Measurements from ENCODE around the gene FSTL4. TPM values are rescaled to one million over a fixed set of nuclear protein-coding genes. Genes with fewer than 3 reads are reported as not detected.

FSTL4 gene
- total RNA-seq, 2 donors from 2014 or later, result 0.32 to 0.89 TPM

DNA sequence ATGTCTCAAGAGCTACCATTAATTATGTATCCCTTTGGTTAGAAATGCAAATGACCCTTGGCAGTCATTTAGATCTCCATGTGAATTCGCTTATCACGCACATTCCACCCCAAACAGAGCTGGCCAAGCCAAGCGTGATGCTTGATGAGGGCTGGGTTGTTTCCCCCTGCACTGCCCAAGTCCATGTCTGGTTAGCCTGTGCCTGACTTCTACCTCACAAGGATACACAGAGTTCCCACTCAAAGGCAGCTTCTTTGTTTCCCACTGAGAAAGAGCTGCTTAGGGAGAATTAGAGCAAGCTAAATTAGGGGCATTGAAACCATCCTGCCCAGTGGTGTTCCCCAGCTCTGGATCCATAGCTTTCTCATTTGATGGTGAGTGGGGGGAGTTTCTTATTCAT lies 87.2 kb downstream of the FSTL4 start:
- TF ChIP-seq, protein P1, sequence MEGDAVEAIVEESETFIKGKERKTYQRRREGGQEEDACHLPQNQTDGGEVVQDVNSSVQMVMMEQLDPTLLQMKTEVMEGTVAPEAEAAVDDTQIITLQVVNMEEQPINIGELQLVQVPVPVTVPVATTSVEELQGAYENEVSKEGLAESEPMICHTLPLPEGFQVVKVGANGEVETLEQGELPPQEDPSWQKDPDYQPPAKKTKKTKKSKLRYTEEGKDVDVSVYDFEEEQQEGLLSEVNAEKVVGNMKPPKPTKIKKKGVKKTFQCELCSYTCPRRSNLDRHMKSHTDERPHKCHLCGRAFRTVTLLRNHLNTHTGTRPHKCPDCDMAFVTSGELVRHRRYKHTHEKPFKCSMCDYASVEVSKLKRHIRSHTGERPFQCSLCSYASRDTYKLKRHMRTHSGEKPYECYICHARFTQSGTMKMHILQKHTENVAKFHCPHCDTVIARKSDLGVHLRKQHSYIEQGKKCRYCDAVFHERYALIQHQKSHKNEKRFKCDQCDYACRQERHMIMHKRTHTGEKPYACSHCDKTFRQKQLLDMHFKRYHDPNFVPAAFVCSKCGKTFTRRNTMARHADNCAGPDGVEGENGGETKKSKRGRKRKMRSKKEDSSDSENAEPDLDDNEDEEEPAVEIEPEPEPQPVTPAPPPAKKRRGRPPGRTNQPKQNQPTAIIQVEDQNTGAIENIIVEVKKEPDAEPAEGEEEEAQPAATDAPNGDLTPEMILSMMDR (IDR thresholded peaks at IDR 0.05), result no peak
- no peak for DNase-seq
- intact Hi-C loops (cut with DNase I), result no loop called here
- H3K4me1 ChIP-seq, result no peaks in the 10 kb centered on the region
- no peak overlapping the region for H3K4me3 ChIP-seq
- H3K27me3 ChIP-seq, result no peaks in the 10 kb centered on the region
- H3K27ac ChIP-seq, result no peak overlapping the region
- no peak overlapping the region for H3K9ac ChIP-seq (ENCODE audit: low read depth in 2 of 2, low read length in 2 of 2)
- no peaks in the 10 kb centered on the region for H3K9me3 ChIP-seq
- no peaks in the 10 kb centered on the region for H3K36me3 ChIP-seq

DNA sequence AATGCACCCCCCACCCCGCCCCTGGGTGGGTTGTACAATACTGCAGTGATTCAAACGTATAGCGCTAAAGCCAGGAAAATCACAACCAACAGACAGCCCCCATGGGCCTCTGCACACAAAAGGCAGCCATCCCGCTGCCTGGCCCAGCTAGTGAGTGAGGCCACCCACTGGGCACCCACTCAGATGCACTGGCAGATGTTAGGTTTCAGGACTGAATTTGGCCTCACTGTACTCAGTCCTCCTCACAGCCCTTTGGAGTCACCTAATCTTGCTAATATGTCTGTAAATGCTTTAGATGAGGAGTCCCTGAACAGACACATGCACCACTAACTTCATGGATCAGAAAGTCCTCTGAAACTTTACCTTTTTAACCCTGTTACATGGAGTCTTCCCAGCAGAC lies 87.7 kb downstream of the FSTL4 start:
- no peaks in the 10 kb centered on the region for H3K4me1 ChIP-seq
- no peaks in the 10 kb centered on the region for H3K36me3 ChIP-seq
- no peaks in the 10 kb centered on the region for H3K27me3 ChIP-seq
- no peaks in the 10 kb centered on the region for H3K9me3 ChIP-seq
- no peak for DNase-seq
- H3K9ac ChIP-seq (ENCODE audit: low read depth in 2 of 2, low read length in 2 of 2), result no peak overlapping the region
- no peak overlapping the region for H3K27ac ChIP-seq
- no peak overlapping the region for H3K4me3 ChIP-seq
- TF ChIP-seq, protein P1 (IDR thresholded peaks at IDR 0.05), result no peak
- intact Hi-C loops (cut with DNase I), result no loop called here

DNA sequence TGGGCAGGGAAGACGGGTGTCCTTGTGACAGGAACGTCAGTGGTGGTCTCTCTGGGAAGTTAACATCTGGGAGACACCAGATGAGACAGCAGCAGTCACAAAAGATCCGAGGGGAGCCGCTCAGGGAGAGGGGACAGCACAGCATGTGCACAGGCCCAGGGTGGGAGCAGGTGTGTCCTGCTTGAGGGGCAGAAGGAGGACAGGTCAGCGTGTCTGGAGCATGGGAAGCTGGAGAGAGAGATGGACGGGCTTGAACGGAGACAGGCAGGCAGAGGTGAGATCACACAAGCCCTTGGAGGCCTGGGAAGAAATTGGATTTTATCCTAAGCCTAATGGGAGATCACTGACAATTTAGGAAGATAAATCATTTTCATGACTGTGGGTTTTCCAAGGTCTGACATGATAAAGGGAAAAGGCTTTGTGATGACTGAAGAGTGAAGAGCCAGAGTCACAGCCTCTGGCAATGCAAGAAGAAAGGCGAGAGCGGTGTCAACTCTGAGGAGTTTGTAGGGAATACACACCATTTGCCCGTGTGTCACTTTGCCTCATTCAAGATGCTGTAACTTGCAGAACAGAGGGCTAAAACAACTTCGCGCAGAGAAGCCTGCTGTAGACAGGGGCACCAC lies 88.3 kb downstream of the FSTL4 start:
- intact Hi-C loops (cut with DNase I), result no loop called here
- no peak overlapping the region for H3K9ac ChIP-seq (ENCODE audit: low read depth in 2 of 2, low read length in 2 of 2)

DNA sequence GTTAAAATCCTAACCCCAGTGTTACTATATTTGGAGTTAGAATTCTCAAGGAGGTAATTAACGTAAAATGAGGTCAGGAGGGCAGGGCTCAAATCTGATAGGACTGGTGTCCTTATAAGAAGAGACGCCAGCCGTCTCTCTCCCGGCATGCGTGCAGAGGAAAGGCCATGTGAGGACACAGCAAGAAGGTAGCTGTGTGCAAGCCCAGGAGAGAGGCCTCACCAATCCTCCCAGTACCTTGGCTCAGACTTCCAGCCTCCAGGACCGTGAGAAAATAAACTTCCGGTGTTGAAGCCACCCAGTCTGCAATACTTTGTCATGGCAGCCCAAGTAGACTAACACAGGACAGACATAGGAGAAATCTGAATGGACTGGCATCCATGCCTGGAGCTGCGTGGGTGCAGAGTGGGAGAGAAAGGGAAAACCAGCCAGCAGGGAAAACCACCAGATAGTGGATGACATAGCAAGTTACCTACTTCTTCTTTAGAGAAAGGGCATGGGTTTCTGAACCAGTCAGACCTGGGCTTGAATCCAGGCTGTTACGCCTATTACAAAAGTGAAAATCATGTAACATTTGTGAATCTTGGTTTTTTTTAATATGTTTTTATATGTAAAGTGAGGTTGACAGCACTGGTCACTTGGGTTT lies 89.2 kb downstream of the FSTL4 start:
- intact Hi-C loops (cut with DNase I), result no loop called here
- DNase-seq, result no peak
- Histone ChIP-seq H3K9ac (ENCODE audit: low read depth in 2 of 2, low read length in 2 of 2) (no peak overlapping the region), H3K27me3 (no peaks in the 10 kb centered on the region), H3K4me3 (no peak overlapping the region), H3K27ac (no peak overlapping the region), H3K9me3 (no peaks in the 10 kb centered on the region), H3K4me1 (no peaks in the 10 kb centered on the region), H3K36me3 (no peaks in the 10 kb centered on the region)
- TF ChIP-seq, protein P1 (IDR thresholded peaks at IDR 0.05), result no peak

More for the DNA sequence above, 88.3 kb downstream of the FSTL4 start:
- Histone ChIP-seq H3K9me3 (no peaks in the 10 kb centered on the region), H3K27ac (no peak overlapping the region), H3K36me3 (no peaks in the 10 kb centered on the region), H3K4me1 (no peaks in the 10 kb centered on the region), H3K27me3 (no peaks in the 10 kb centered on the region), H3K4me3 (no peak overlapping the region)
- DNase-seq, result no peak
- TF ChIP-seq, protein P1 (IDR thresholded peaks at IDR 0.05), result no peak

DNA sequence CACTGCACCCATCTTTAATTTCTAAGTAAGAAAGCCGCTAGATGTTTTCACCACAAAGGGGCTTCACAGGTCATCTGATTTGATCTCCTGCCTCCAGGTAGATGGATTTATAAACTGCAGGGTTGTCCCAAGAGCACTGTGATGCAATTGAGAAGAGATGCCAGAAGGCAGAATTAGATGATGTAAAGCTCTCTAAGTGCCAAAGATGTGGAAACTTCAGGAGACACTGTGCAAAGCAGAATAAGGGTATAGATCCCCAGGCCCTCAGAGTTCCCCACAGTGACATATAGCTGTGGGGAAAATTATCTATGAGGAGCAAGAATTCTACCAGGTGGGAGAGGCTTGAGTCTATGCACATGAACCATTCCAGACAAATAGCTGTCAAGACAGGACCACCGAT lies 90.5 kb downstream of the FSTL4 start:
- intact Hi-C loops (cut with DNase I), result no loop called here
- no peak for DNase-seq

More for the DNA sequence above, 90.5 kb downstream of the FSTL4 start:
- Histone ChIP-seq H3K36me3 (no peaks in the 10 kb centered on the region), H3K9me3 (no peaks in the 10 kb centered on the region), H3K4me3 (no peak overlapping the region), H3K4me1 (no peaks in the 10 kb centered on the region), H3K27me3 (no peaks in the 10 kb centered on the region), H3K9ac (ENCODE audit: low read depth in 2 of 2, low read length in 2 of 2) (no peak overlapping the region), H3K27ac (no peak overlapping the region)
- TF ChIP-seq, protein P1 (IDR thresholded peaks at IDR 0.05), result no peak

All from colonic mucosa (tissue), 4 donors.